Endometrial microvascular endothelial cells (primary cell): ENCODE measurements around the gene GADD45G. TPM values are rescaled to one million over a fixed set of nuclear protein-coding genes. Genes with fewer than 3 reads are reported as not detected.

Experiments
- in situ Hi-C: cut with HindIII; loops from 2 replicates; pipeline ENCODE4 v1.10.0; 2017; ENCODE audit warnings: low sequenced_read_pairs, low pct_unique_long_range_greater_than_20kb; ENCODE audit errors: inconsistent ontology term
- total RNA-seq: library from RNA; depleted of rRNA; stranded (reverse); fragments of >200 nt; gene quantifications from one replicate; pipeline ENCODE4 v1.2.3, GENCODE V29; 2015; ENCODE audit errors: inconsistent ontology term

GADD45G gene
- total RNA-seq, 1 donor from 2014 or later = 1.5 TPM

GRCh38 chr9:89605465-89606048, 745 bp downstream of the GADD45G start:
- in situ Hi-C loops = no loop called here

GRCh38 chr9:89606049-89606623, 1.3 kb downstream of the GADD45G start:
- in situ Hi-C loops = no loop called here

GRCh38 chr9:89606624-89607311, 2.0 kb downstream of the GADD45G start:
- in situ Hi-C loops = no loop called here

GRCh38 chr9:89608641-89609335, 4.0 kb downstream of the GADD45G start:
- in situ Hi-C loops = no loop called here

GRCh38 chr9:89609426-89610006, 4.7 kb downstream of the GADD45G start:
- in situ Hi-C loops = no loop called here

- in situ Hi-C loops = no loop called here
Observed at GRCh38 chr9:89610391-89610925, 5.6 kb downstream of the GADD45G start.

- in situ Hi-C loops = no loop called here
Observed at GRCh38 chr9:89611425-89611824, 6.6 kb downstream of the GADD45G start.

GRCh38 chr9:89612566-89613278, 7.9 kb downstream of the GADD45G start:
- in situ Hi-C loops = no loop called here

GRCh38 chr9:89613912-89614892, 9.4 kb downstream of the GADD45G start:
- in situ Hi-C loops = no loop called here

- in situ Hi-C loops = no loop called here
Observed at GRCh38 chr9:89615661-89616060, 10.8 kb downstream of the GADD45G start.

- in situ Hi-C loops = no loop called here
Observed at GRCh38 chr9:89616411-89616810, 11.6 kb downstream of the GADD45G start.

- in situ Hi-C loops = no loop called here
Observed at GRCh38 chr9:89617978-89618377, 13.2 kb downstream of the GADD45G start.

- in situ Hi-C loops = no loop called here
Observed at GRCh38 chr9:89619019-89619418, 14.2 kb downstream of the GADD45G start.

GRCh38 chr9:89619424-89620138, 14.8 kb downstream of the GADD45G start:
- in situ Hi-C loops = no loop called here

- in situ Hi-C loops = no loop called here
Observed at GRCh38 chr9:89621031-89621430, 16.2 kb downstream of the GADD45G start.

GRCh38 chr9:89621676-89622075, 16.9 kb downstream of the GADD45G start:
- in situ Hi-C loops = no loop called here
